GM12878 (cell line): Measurements from ENCODE around the gene SCRN2. TPM values are rescaled to one million over a fixed set of nuclear protein-coding genes. Genes with fewer than 3 reads are reported as not detected.

Experiments used
- ATAC-seq: fragments of 200-7000 bp; cut with Tn5 transposase; 3 replicates; pipeline ENCODE4 v1.9.1; 2020; ENCODE audit warnings: mild to moderate bottlenecking, moderate library complexity
- BruUV-seq: library from RNA; stranded (reverse); fragments of 400-500 nt; replicated peaks from 2 replicates; lab custom pipeline; 2021; lab: Mats Ljungman, UMichigan
- CTCF ChIA-PET: fragments of 300-600 bp; sonication (Branson Sonifier 250); formaldehyde crosslinking; extraction: SDS; loops from one replicate; lab custom pipeline; 2021; ENCODE audit warnings: inconsistent platforms; lab: Yijun Ruan, JAX
- POLR2A ChIA-PET: fragments of 350-600 bp; formaldehyde crosslinking; extraction: SDS; loops from one replicate; lab custom pipeline; 2021; ENCODE audit warnings: inconsistent platforms; lab: Charles Lee
- RAD21 ChIA-PET: fragments of 300-600 bp; sonication (Branson Sonifier 250); formaldehyde crosslinking; loops from one replicate; lab custom pipeline; 2023; ENCODE audit warnings: antibody characterized with exemption; ENCODE audit not compliant: unreplicated experiment; lab: Charles Lee
- SMC1A ChIA-PET: fragments of 300-600 bp; sonication (Branson Sonifier 250); formaldehyde crosslinking; loops from one replicate; lab custom pipeline; 2023; ENCODE audit not compliant: unreplicated experiment, uncharacterized antibody; lab: Charles Lee
- DNase-seq: peaks from one replicate; pipeline ENCODE4 v3.0.0-alpha.2; 2011; ENCODE audit warnings: low read depth, low spot score
- FAIRE-seq: peaks from 3 replicates; lab custom pipeline; 2011; peaks lifted over from hg19 to GRCh38; lab: Jason Lieb, UNC
- H2AFZ ChIP-seq: 2 replicates; pipeline ENCODE4 v1.6.0; 2011; ENCODE audit warnings: low read depth, low read length, control low read depth; ENCODE audit not compliant: control insufficient read depth
- H3K27ac ChIP-seq: 2 replicates; pipeline ENCODE4 v1.5.1; 2011; ENCODE audit warnings: control low read depth; ENCODE audit not compliant: control insufficient read depth, insufficient read depth
- H3K27me3 ChIP-seq, 2 experiments: replicated peaks in 1 of 2; 2 replicates each; pipeline versions ENCODE4 v1.6.0 to v1.6.1; 2011; ENCODE audit warnings: low read length in 1 of 2; ENCODE audit not compliant: control insufficient read depth in 2 of 2, insufficient read depth in 2 of 2
- H3K36me3 ChIP-seq, 2 experiments: 2 replicates each; pipeline ENCODE4 v1.5.1; 2011; ENCODE audit warnings: low read length in 1 of 2; ENCODE audit not compliant: control insufficient read depth in 2 of 2, insufficient read depth in 2 of 2
- H3K4me1 ChIP-seq: 2 replicates; pipeline ENCODE4 v1.6.1; 2011; ENCODE audit warnings: mild to moderate bottlenecking, low read length, moderate library complexity, mixed read lengths; ENCODE audit not compliant: control insufficient read depth, insufficient read depth
- H3K4me2 ChIP-seq: 2 replicates; pipeline ENCODE4 v1.6.0; 2011; ENCODE audit warnings: control low read depth; ENCODE audit not compliant: control insufficient read depth, insufficient read depth
- H3K4me3 ChIP-seq: fragments of 200-600 bp; sonication (generic); 2 replicates; pipeline ENCODE4 v1.5.1; 2016
- H3K79me2 ChIP-seq: 2 replicates; pipeline ENCODE4 v1.6.0; 2011; ENCODE audit warnings: low read length; ENCODE audit not compliant: control insufficient read depth, insufficient read depth
- H3K9ac ChIP-seq: 2 replicates; pipeline ENCODE4 v1.8.0; 2011; ENCODE audit warnings: low read length, control low read depth, mixed read lengths; ENCODE audit not compliant: control insufficient read depth, insufficient read depth
- H3K9me3 ChIP-seq: replicated peaks from 3 replicates; pipeline ENCODE4 v1.5.1; 2011; ENCODE audit warnings: mild to moderate bottlenecking, low read length; ENCODE audit not compliant: control insufficient read depth, insufficient read depth
- H4K20me1 ChIP-seq: 2 replicates; pipeline ENCODE4 v1.6.0; 2011; ENCODE audit not compliant: control insufficient read depth, insufficient read depth
- CEBPB ChIP-seq, 2 experiments: fragments of 150-350 bp in 1 of 2; IDR thresholded peaks; 2 replicates each; pipeline ENCODE4 v1.6.1; 2012 to 2014; ENCODE audit warnings: low read depth in 2 of 2, low read length in 2 of 2, borderline replicate concordance in 1 of 2, inconsistent platforms in 1 of 2
- MEF2B ChIP-seq: fragments of 450-650 bp; IDR thresholded peaks from 2 replicates; pipeline ENCODE4 v1.6.1; 2018; ENCODE audit warnings: mild to moderate bottlenecking, moderate library complexity; ENCODE audit not compliant: partially characterized antibody, poor library complexity, severe bottlenecking
- POLR2AphosphoS2 ChIP-seq: IDR thresholded peaks from 2 replicates; pipeline ENCODE4 v1.6.1; 2011; ENCODE audit warnings: low read depth, mild to moderate bottlenecking, low read length, improper control_type of control experiment, moderate library complexity
- ZSCAN29 ChIP-seq: fragments of 450-650 bp; IDR thresholded peaks from 2 replicates; pipeline ENCODE4 v1.6.1; 2017; ENCODE audit warnings: mild to moderate bottlenecking, moderate library complexity
- WGBS: methylation state at CpG from one replicate; pipeline ENCODE4 v1.1.6; 2016; ENCODE audit warnings: low lambda C conversion rate; ENCODE audit not compliant: insufficient replicate concordance, insufficient coverage; ENCODE audit errors: missing lambda C conversion rate; 5-methylcytosine and 5-hydroxymethylcytosine counted together
- in situ Hi-C: fragments of 300-500 bp; cut with MboI; formaldehyde crosslinking; loops from 9 replicates; pipeline ENCODE4 v1.14.3; 2018; ENCODE audit warnings: mixed read lengths
- intact Hi-C: fragments of 100-400 bp; cut with micrococcal nuclease; formaldehyde crosslinking; loops from one replicate; pipeline ENCODE4 v1.14.2; 2022; ENCODE audit not compliant: unreplicated experiment
- polyA plus RNA-seq, 11 experiments: library from polyadenylated mRNA; depleted of rRNA in 4 of 11; unstranded in 6 of 11; stranded (reverse) in 5 of 11; fragments of >200 nt; fragmentation: Nextera tagmentation in 4 of 11; fragmentation: Illumina TruSeq in 1 of 11; extraction: Ambion mirVana in 4 of 11; extraction: Trizol in 1 of 11; gene quantifications; 1 replicate in 1 of 11; 2 replicates in 10 of 11; pipeline versions ENCODE4 v1.2.1 to v1.2.3, GENCODE V29; 2011 to 2016; ENCODE audit warnings: inconsistent platforms in 2 of 11, missing spikeins in 2 of 11, low read depth in 1 of 11
- total RNA-seq, 4 experiments: library from RNA; depleted of rRNA in 3 of 4; stranded (reverse); fragments of >200 nt in 3 of 4; fragmentation: Illumina TruSeq in 1 of 4; extraction: Trizol in 1 of 4; gene quantifications; 2 replicates each; pipeline versions ENCODE4 v1.2.1 to v1.2.3, GENCODE V29; 2013 to 2021
- TF ChIP-seq, protein P1 (sequence below): fragments of 450-650 bp; IDR thresholded peaks from 2 replicates; pipeline ENCODE4 v1.6.1; 2017; ENCODE audit warnings: mild to moderate bottlenecking, moderate library complexity
- TF ChIP-seq, protein P2 (sequence below): IDR thresholded peaks from 2 replicates; pipeline ENCODE4 v1.6.1; 2011; ENCODE audit warnings: low read depth, low read length, improper control_type of control experiment, borderline replicate concordance

SCRN2 gene
- total and polyA plus RNA-seq, 10 of the 15 experiments (the other 5 are each of a cell fraction or from before 2014, with no cell fraction given), result 0.34 to 33.3 (median 20.1) TPM

- CTCF ChIA-PET, result interaction anchor here (0.6 to 2.1 kb wide), 15 partner anchors 13 to 217 kb away, joined by 3 to 17 read pairs (median 4); partner anchors contain the start of gene TBX21
- FAIRE-seq, result no peak
- H3K27ac ChIP-seq, result no peak overlapping the region
- RAD21 ChIA-PET, result interaction anchor here (1.0 to 2.1 kb wide), 7 partner anchors 23 to 138 kb away, joined by 3 to 8 read pairs (median 3); no protein-coding TSS in a partner anchor
- no peak for DNase-seq
- no peaks in the 10 kb centered on the region for H3K9me3 ChIP-seq
- no peak for ATAC-seq
- in situ Hi-C loops, result loop anchor here (10.0 kb wide), 1 partner anchor 106 kb away; the partner anchor contains the start of gene TBKBP1
- H2AFZ ChIP-seq, result no peak overlapping the region
- TF ChIP-seq, protein P1, sequence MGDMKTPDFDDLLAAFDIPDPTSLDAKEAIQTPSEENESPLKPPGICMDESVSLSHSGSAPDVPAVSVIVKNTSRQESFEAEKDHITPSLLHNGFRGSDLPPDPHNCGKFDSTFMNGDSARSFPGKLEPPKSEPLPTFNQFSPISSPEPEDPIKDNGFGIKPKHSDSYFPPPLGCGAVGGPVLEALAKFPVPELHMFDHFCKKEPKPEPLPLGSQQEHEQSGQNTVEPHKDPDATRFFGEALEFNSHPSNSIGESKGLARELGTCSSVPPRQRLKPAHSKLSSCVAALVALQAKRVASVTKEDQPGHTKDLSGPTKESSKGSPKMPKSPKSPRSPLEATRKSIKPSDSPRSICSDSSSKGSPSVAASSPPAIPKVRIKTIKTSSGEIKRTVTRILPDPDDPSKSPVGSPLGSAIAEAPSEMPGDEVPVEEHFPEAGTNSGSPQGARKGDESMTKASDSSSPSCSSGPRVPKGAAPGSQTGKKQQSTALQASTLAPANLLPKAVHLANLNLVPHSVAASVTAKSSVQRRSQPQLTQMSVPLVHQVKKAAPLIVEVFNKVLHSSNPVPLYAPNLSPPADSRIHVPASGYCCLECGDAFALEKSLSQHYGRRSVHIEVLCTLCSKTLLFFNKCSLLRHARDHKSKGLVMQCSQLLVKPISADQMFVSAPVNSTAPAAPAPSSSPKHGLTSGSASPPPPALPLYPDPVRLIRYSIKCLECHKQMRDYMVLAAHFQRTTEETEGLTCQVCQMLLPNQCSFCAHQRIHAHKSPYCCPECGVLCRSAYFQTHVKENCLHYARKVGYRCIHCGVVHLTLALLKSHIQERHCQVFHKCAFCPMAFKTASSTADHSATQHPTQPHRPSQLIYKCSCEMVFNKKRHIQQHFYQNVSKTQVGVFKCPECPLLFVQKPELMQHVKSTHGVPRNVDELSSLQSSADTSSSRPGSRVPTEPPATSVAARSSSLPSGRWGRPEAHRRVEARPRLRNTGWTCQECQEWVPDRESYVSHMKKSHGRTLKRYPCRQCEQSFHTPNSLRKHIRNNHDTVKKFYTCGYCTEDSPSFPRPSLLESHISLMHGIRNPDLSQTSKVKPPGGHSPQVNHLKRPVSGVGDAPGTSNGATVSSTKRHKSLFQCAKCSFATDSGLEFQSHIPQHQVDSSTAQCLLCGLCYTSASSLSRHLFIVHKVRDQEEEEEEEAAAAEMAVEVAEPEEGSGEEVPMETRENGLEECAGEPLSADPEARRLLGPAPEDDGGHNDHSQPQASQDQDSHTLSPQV, result no peak
- TF ChIP-seq CEBPB (IDR thresholded peaks at IDR 0.05; ENCODE audit: borderline replicate concordance in 1 of 2, low read depth in 2 of 2, low read length in 2 of 2), result no peak
- peak; percentile 21 for TF ChIP-seq MEF2B
- no peak for TF ChIP-seq ZSCAN29
- TF ChIP-seq POLR2AphosphoS2, result no peak
- TF ChIP-seq, protein P2, sequence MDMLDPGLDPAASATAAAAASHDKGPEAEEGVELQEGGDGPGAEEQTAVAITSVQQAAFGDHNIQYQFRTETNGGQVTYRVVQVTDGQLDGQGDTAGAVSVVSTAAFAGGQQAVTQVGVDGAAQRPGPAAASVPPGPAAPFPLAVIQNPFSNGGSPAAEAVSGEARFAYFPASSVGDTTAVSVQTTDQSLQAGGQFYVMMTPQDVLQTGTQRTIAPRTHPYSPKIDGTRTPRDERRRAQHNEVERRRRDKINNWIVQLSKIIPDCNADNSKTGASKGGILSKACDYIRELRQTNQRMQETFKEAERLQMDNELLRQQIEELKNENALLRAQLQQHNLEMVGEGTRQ, result no peak
- H3K4me3 ChIP-seq, result no peak overlapping the region
- no peaks in the 10 kb centered on the region for H4K20me1 ChIP-seq
- no peaks in the 10 kb centered on the region for H3K36me3 ChIP-seq
- no peaks in the 10 kb centered on the region for H3K27me3 ChIP-seq
- no peak overlapping the region for H3K4me2 ChIP-seq
- SMC1A ChIA-PET, result interaction anchor here (1.2 to 1.9 kb wide), 3 partner anchors 136 to 148 kb away, joined by 3 to 8 read pairs (median 4); no protein-coding TSS in a partner anchor
- WGBS, result 28% methylated on average over 4 of the region's 4 CpGs
- intact Hi-C loops, result no loop called here
- no peaks in the 10 kb centered on the region for H3K4me1 ChIP-seq
- no peak overlapping the region for H3K9ac ChIP-seq
- POLR2A ChIA-PET, result interaction anchor here (0.6 kb wide), 1 partner anchor 10 kb away, joined by 6 read pairs; no protein-coding TSS in a partner anchor
- H3K79me2 ChIP-seq, result no peaks in the 10 kb centered on the region
- no TSS peak for BruUV-seq
Observed at GRCh38 chr17:47801176-47801765, 39.8 kb downstream of the SCRN2 start.
